ENCODE results near the gene ZFAND3.

The ZFAND3 gene

GRCh38 chr6:38054527-38055202 lies 235.1 kb downstream of the ZFAND3 start:
- DNase-seq: no peak

- DNase-seq: no peak
Observed at GRCh38 chr6:38055203-38055589, 235.7 kb downstream of the ZFAND3 start.

- DNase-seq: no peak
Observed at GRCh38 chr6:38056361-38056760, 236.8 kb downstream of the ZFAND3 start.

GRCh38 chr6:38057994-38058393 lies 238.5 kb downstream of the ZFAND3 start:
- DNase-seq: no peak

- DNase-seq: no peak
Observed at GRCh38 chr6:38062066-38062465, 242.5 kb downstream of the ZFAND3 start.

GRCh38 chr6:38063973-38064372 lies 244.4 kb downstream of the ZFAND3 start:
- no peak for DNase-seq

GRCh38 chr6:38064431-38064830 lies 244.9 kb downstream of the ZFAND3 start:
- DNase-seq: no peak

- no peak for DNase-seq
Observed at GRCh38 chr6:38065734-38066305, 246.3 kb downstream of the ZFAND3 start.

- no peak for DNase-seq
Observed at GRCh38 chr6:38067263-38067980, 247.9 kb downstream of the ZFAND3 start.

- no peak for DNase-seq
Observed at GRCh38 chr6:38068854-38069590, 249.5 kb downstream of the ZFAND3 start.

- no peak for DNase-seq
Observed at GRCh38 chr6:38077488-38078030, 258.0 kb downstream of the ZFAND3 start.

GRCh38 chr6:38078671-38079070 lies 259.1 kb downstream of the ZFAND3 start:
- DNase-seq: no peak

GRCh38 chr6:38079107-38079506 lies 259.6 kb downstream of the ZFAND3 start:
- DNase-seq: no peak

- no peak for DNase-seq
Observed at GRCh38 chr6:38079537-38079936, 260.0 kb downstream of the ZFAND3 start.

GRCh38 chr6:38080360-38080759 lies 260.8 kb downstream of the ZFAND3 start:
- no peak for DNase-seq

- no peak for DNase-seq
Observed at GRCh38 chr6:38080889-38081288, 261.4 kb downstream of the ZFAND3 start.

GRCh38 chr6:38085031-38085430 lies 265.5 kb downstream of the ZFAND3 start:
- no peak for DNase-seq

GRCh38 chr6:38086346-38086745 lies 266.8 kb downstream of the ZFAND3 start:
- no peak for DNase-seq

GRCh38 chr6:38088010-38088409 lies 268.5 kb downstream of the ZFAND3 start:
- no peak for DNase-seq

GRCh38 chr6:38088829-38089228 lies 269.3 kb downstream of the ZFAND3 start:
- no peak for DNase-seq

GRCh38 chr6:38091613-38092012 lies 272.1 kb downstream of the ZFAND3 start:
- no peak for DNase-seq

- DNase-seq: no peak
Observed at GRCh38 chr6:38092465-38092864, 272.9 kb downstream of the ZFAND3 start.

GRCh38 chr6:38092964-38093363 lies 273.4 kb downstream of the ZFAND3 start:
- no peak for DNase-seq
